ENCODE results near the gene CDK16.

GRCh38 chrX:47202877-47203276, 15.6 kb upstream of the CDK16 start:
- TF ChIP-seq ARNT (IDR thresholded peaks at IDR 0.05) = no peak
- TF ChIP-seq DLX4 (CRISPR knock-in tag; IDR thresholded peaks at IDR 0.05) = no peak
- no peak for TF ChIP-seq PURB (CRISPR knock-in tag; IDR thresholded peaks at IDR 0.05; ENCODE audit: low read depth)
- TF ChIP-seq EZH2 (IDR thresholded peaks at IDR 0.05; ENCODE audit: borderline replicate concordance, low read depth, low read length) = no peak
- TF ChIP-seq RNF219 (CRISPR knock-in tag; IDR thresholded peaks at IDR 0.05) = no peak
- TF ChIP-seq EP300 (IDR thresholded peaks at IDR 0.05; ENCODE audit: low read length) = no peak
- no peak for TF ChIP-seq ZNF699 (CRISPR knock-in tag; IDR thresholded peaks at IDR 0.05; ENCODE audit: insufficient replicate concordance)
- no peak for TF ChIP-seq CTCF (IDR thresholded peaks at IDR 0.05 in 2 of 3, conservative IDR thresholded peaks at IDR 0.05 in 1 of 3; ENCODE audit: insufficient read depth in 2 of 3, low read depth in 1 of 3, low read length in 3 of 3)
- no peak for TF ChIP-seq FOXA1 (IDR thresholded peaks at IDR 0.05; ENCODE audit: borderline replicate concordance)
- TF ChIP-seq POLR2AphosphoS5 (IDR thresholded peaks at IDR 0.05; ENCODE audit: control insufficient read depth, insufficient read depth, low read depth, low read length) = no peak
- TF ChIP-seq POLR2AphosphoS2 (IDR thresholded peaks at IDR 0.05; ENCODE audit: low read length) = no peak
- TF ChIP-seq NCOR1 (IDR thresholded peaks at IDR 0.05) = no peak
- TF ChIP-seq PBX2 (CRISPR knock-in tag; IDR thresholded peaks at IDR 0.05; ENCODE audit: low read depth) = no peak
- TF ChIP-seq PBX2 (tag; conservative IDR thresholded peaks at IDR 0.05; ENCODE audit: low read depth) = no peak
